ENCODE results near the gene CDC37.
A peak's percentile ranks its signal among the peaks of the same experiment; 100 is the strongest.

CDC37 gene

GRCh38 chr19:10365518-10365917, 37.8 kb downstream of the CDC37 start:
- no peak overlapping the region for H3K4me3 ChIP-seq (ENCODE audit: low read length)
- DNase-seq (ENCODE audit: low read depth) = no peak
- TF ChIP-seq CTCF (IDR thresholded peaks at IDR 0.05; ENCODE audit: insufficient read depth, low read depth, low read length, missing control alignments) = no peak

- H3K4me3 ChIP-seq (ENCODE audit: low read length) = no peak overlapping the region
- TF ChIP-seq CTCF (IDR thresholded peaks at IDR 0.05; ENCODE audit: insufficient read depth, low read depth, low read length, missing control alignments) = no peak
- DNase-seq (ENCODE audit: low read depth) = no peak
Measured at GRCh38 chr19:10364644-10365043, 38.7 kb downstream of the CDC37 start.

- DNase-seq (ENCODE audit: low read depth) = peak; percentile 50
- TF ChIP-seq CTCF (IDR thresholded peaks at IDR 0.05; ENCODE audit: insufficient read depth, low read depth, low read length, missing control alignments) = no peak
- no peak overlapping the region for H3K4me3 ChIP-seq (ENCODE audit: low read length)
Measured at GRCh38 chr19:10363789-10364281, 39.5 kb downstream of the CDC37 start.

- H3K4me3 ChIP-seq (ENCODE audit: low read length) = no peak overlapping the region
- TF ChIP-seq CTCF (IDR thresholded peaks at IDR 0.05; ENCODE audit: insufficient read depth, low read depth, low read length, missing control alignments) = no peak
- no peak for DNase-seq (ENCODE audit: low read depth)
Measured at GRCh38 chr19:10362259-10362658, 41.1 kb downstream of the CDC37 start.

GRCh38 chr19:10361569-10362011, 41.8 kb downstream of the CDC37 start:
- no peak for DNase-seq (ENCODE audit: low read depth)
- no peak for TF ChIP-seq CTCF (IDR thresholded peaks at IDR 0.05; ENCODE audit: insufficient read depth, low read depth, low read length, missing control alignments)
- H3K4me3 ChIP-seq (ENCODE audit: low read length) = no peak overlapping the region

- TF ChIP-seq CTCF (IDR thresholded peaks at IDR 0.05; ENCODE audit: insufficient read depth, low read depth, low read length, missing control alignments) = no peak
- no peak overlapping the region for H3K4me3 ChIP-seq (ENCODE audit: low read length)
- no peak for DNase-seq (ENCODE audit: low read depth)
Measured at GRCh38 chr19:10356431-10356830, 46.9 kb downstream of the CDC37 start.

- TF ChIP-seq CTCF (IDR thresholded peaks at IDR 0.05; ENCODE audit: insufficient read depth, low read depth, low read length, missing control alignments) = no peak
- DNase-seq (ENCODE audit: low read depth) = peak; percentile 37
- H3K4me3 ChIP-seq (ENCODE audit: low read length) = no peak overlapping the region
Measured at GRCh38 chr19:10353793-10354391, 49.5 kb downstream of the CDC37 start.

Measured in epithelial cell of esophagus (primary cell).